Cardiac muscle cell (in vitro differentiated cells and primary cell): ENCODE results near the gene SH3BP4. TPM values are rescaled to one million over a fixed set of nuclear protein-coding genes. Genes with fewer than 3 reads are reported as not detected.

Source experiments
- DNase-seq, 2 donors: peaks; one replicate each; pipeline versions ENCODE4 v3.0.0 to v3.0.0-alpha.2; 2010 to 2017; ENCODE audit warnings: low read depth in 1 of 2, low spot score in 1 of 2
- H3K27ac ChIP-seq: fragments of 200-600 bp; sonication (generic); 2 replicates; pipeline ENCODE4 v1.5.1; 2016
- H3K27me3 ChIP-seq: fragments of 200-600 bp; sonication (generic); 2 replicates; pipeline ENCODE4 v1.6.0; 2016; ENCODE audit warnings: control low read depth
- H3K36me3 ChIP-seq: fragments of 200-600 bp; sonication (generic); 2 replicates; pipeline ENCODE4 v1.5.1; 2016; ENCODE audit warnings: control low read depth
- H3K4me1 ChIP-seq: fragments of 200-600 bp; sonication (generic); 2 replicates; pipeline ENCODE4 v1.8.1; 2017; ENCODE audit warnings: low read depth, mild to moderate bottlenecking, mixed run types
- H3K4me3 ChIP-seq: fragments of 200-600 bp; sonication (generic); 2 replicates; pipeline ENCODE4 v1.5.1; 2016; ENCODE audit warnings: mild to moderate bottlenecking
- H3K9me3 ChIP-seq: fragments of 200-600 bp; sonication (generic); 2 replicates; pipeline ENCODE4 v1.5.1; 2017; ENCODE audit warnings: low read depth, mild to moderate bottlenecking, control low read depth
- polyA plus RNA-seq: library from polyadenylated mRNA; unstranded; fragments of >200 nt; fragmentation: Nextera tagmentation; extraction: Ambion mirVana; gene quantifications from 2 replicates; pipeline ENCODE4 v1.2.1, GENCODE V29; 2016
- total RNA-seq: library from RNA; depleted of rRNA; stranded (reverse); fragments of >200 nt; gene quantifications from 2 replicates; pipeline ENCODE4 v1.2.3, GENCODE V29; 2016
- TF ChIP-seq, protein P1 (sequence below): IDR thresholded peaks from 2 replicates; pipeline ENCODE4 v1.5.1; 2012; ENCODE audit warnings: low read depth, mild to moderate bottlenecking, low read length

SH3BP4 gene
- total and polyA plus RNA-seq, 2 experiments from 2014 or later, result 35.8 to 71.3 TPM

DNA sequence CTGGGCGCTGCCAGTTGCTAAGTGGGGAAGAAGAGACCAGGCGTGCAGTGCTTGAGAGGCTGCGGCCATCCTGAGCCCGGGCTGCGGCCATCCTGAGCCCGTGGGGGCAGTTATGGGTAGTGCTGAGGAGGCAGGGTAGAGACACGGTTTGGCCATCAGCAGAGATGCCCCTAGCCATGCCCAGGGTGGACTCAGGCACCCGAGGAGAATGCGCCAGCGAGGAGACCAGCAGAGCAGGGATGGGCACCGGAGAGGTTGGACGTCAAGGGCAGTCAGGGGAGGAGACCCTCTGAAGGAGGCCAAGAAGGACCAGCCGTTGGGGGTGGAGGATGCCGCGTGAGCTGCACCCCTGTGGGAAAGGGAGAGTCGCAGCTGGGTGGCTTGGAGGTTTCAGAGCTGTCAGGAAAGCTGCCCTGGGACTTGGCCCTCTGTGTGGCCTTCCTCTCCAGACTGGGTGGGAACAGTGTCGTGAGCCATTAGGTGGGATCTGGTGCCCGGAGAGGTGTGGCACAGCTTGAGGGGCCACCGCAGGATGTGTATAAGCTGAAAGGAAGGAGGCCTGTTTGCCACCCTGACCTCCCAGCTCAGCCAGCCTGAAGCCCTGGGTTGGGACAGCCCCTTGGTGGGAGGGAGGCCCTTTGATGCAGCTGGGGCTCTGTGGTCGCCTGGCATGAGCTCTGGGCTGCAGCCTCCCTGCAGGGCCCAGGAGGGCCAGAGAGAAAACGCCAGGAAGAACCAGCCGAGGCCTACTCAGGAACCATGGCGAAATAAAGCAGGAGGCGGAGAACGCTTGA, 56.0 kb downstream of the SH3BP4 start:
- Histone ChIP-seq H3K36me3 (no peaks in the 10 kb centered on the region), H3K27ac (peak overlapping the region; percentile 74), H3K27me3 (no peaks in the 10 kb centered on the region), H3K9me3 (no peaks in the 10 kb centered on the region), H3K4me3 (no peak overlapping the region), H3K4me1 (peaks cover 63% of the 10 kb centered on the region)
- TF ChIP-seq, protein P1, sequence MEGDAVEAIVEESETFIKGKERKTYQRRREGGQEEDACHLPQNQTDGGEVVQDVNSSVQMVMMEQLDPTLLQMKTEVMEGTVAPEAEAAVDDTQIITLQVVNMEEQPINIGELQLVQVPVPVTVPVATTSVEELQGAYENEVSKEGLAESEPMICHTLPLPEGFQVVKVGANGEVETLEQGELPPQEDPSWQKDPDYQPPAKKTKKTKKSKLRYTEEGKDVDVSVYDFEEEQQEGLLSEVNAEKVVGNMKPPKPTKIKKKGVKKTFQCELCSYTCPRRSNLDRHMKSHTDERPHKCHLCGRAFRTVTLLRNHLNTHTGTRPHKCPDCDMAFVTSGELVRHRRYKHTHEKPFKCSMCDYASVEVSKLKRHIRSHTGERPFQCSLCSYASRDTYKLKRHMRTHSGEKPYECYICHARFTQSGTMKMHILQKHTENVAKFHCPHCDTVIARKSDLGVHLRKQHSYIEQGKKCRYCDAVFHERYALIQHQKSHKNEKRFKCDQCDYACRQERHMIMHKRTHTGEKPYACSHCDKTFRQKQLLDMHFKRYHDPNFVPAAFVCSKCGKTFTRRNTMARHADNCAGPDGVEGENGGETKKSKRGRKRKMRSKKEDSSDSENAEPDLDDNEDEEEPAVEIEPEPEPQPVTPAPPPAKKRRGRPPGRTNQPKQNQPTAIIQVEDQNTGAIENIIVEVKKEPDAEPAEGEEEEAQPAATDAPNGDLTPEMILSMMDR, result no peak
- DNase-seq, result no peak

DNA sequence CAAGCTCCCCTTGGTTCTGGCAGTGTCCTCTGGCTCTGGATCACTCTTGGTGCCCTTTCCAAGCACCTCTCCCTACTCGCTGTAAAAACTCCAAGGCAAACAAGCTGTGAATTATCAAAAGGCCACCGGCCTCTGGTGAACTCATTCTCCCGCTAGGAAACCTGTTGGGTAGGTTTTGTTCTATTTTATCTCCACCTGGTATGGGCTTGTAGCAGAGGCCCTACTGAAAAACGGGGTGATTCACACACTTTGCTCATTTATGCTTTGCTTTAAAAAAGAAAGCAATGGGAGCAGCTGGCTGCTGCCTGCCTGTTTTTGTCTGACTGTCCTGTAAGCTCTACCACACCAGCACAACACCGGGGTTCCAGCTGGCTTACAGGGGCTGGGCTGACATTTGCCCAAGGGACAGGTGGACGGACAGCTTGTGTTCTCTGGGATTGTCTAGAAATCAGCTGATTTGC, 56.8 kb downstream of the SH3BP4 start:
- Histone ChIP-seq H3K36me3 (no peaks in the 10 kb centered on the region), H3K4me3 (no peak overlapping the region), H3K27ac (peak overlapping the region; percentile 74), H3K27me3 (no peaks in the 10 kb centered on the region), H3K4me1 (peaks cover 57% of the 10 kb centered on the region), H3K9me3 (no peaks in the 10 kb centered on the region)
- no peak for DNase-seq
- TF ChIP-seq, protein P1, result no peak

DNA sequence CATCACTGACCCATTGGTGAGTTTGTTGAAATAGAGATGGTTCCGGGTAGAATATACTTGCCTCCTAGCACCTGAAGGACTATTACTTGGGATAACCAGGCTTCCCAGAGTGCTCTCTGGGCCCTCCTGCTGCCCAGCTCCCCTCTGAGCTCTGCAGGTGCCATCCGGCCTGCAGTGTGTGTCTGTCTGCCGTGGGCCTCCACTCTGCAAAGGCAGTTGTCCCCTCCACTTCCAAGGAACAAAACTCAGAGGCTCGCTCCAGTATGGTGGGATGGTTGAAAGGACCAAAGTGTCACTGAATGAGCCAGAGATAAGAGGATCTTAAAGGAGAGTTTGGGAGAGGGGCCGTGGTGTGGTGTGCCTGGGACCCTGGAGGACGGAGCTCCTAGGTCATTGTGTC, 57.3 kb downstream of the SH3BP4 start:
- Histone ChIP-seq H3K36me3 (no peaks in the 10 kb centered on the region), H3K4me3 (no peak overlapping the region), H3K27me3 (no peaks in the 10 kb centered on the region), H3K4me1 (peaks cover 57% of the 10 kb centered on the region), H3K27ac (peak overlapping the region; percentile 9), H3K9me3 (no peaks in the 10 kb centered on the region)
- TF ChIP-seq, protein P1, result no peak
- no peak for DNase-seq

DNA sequence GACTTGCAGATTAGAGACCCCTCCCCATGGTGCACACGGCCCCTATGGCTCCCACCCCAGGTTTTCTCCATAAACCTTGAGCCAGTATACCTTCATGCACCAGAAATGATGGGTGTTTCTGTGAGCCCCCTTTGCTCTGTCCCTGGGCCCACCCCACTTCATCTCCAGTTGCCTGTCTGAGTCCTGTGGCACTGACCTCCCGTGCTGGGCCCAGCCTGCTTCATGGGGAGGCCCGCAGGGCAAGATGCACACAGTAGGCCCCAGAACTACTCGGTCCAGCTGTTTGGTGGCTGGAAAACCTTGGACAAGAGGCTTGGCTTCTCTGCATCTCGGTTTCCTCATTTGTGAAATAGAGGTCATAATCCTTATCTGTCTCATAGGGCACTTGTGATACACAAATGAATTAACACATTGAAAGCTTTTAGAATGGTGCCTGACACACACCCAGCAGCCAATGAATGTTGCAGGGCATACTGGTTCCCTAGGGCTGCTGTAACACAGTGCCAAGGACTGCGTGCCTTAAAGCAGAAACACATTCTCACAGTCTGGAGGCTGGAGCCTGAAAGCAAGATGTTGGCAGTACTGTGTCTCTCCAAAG, 58.4 kb downstream of the SH3BP4 start:
- H3K36me3 ChIP-seq, result no peaks in the 10 kb centered on the region
- no peak overlapping the region for H3K4me3 ChIP-seq
- H3K27ac ChIP-seq, result peak overlapping the region; percentile 9
- TF ChIP-seq, protein P1, result no peak
- H3K4me1 ChIP-seq, result peaks cover 55% of the 10 kb centered on the region
- no peak for DNase-seq
- H3K27me3 ChIP-seq, result no peaks in the 10 kb centered on the region
- H3K9me3 ChIP-seq, result no peaks in the 10 kb centered on the region

DNA sequence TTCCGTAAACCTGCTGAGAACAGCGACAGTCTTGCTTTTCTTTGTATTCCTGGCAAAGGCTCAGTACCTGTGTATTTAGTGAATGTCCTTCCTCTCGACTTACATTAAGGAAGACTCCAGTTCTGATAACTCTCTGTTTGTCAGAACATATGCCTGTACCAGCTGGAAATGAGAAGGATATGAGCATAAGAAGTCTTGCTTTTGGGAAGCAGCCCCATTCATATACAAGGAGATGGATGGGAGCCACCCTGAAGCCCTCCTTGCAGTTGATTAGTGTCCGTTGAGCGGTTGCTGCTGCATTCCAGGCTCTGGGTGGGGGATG, 59.8 kb downstream of the SH3BP4 start:
- TF ChIP-seq, protein P1, result no peak
- H3K9me3 ChIP-seq, result no peaks in the 10 kb centered on the region
- peaks cover 42% of the 10 kb centered on the region for H3K4me1 ChIP-seq
- H3K36me3 ChIP-seq, result no peaks in the 10 kb centered on the region
- no peaks in the 10 kb centered on the region for H3K27me3 ChIP-seq
- H3K27ac ChIP-seq, result peak overlapping the region; percentile 74
- no peak overlapping the region for H3K4me3 ChIP-seq
- DNase-seq, result peak in 1 of 2 donors; percentile 61
